WTC11 (cell line): ENCODE measurements around the gene FITM1. TPM values are rescaled to one million over a fixed set of nuclear protein-coding genes. Genes with fewer than 3 reads are reported as not detected.

ENCODE experiments used
- ATAC-seq: fragments of 200-7000 bp; cut with Tn5 transposase; 2 replicates; pipeline ENCODE4 v1.10.0; 2021; ENCODE audit warnings: mild to moderate bottlenecking, moderate library complexity
- CTCF ChIA-PET: fragments of 300-600 bp; sonication (Branson Sonifier 250); formaldehyde crosslinking; loops from one replicate; lab custom pipeline; 2021; ENCODE audit warnings: antibody characterized with exemption; lab: Charles Lee
- POLR2A ChIA-PET: fragments of 350-600 bp; sonication (Branson Sonifier 250); formaldehyde crosslinking; loops from one replicate; lab custom pipeline; 2021; ENCODE audit warnings: antibody characterized with exemption; lab: Charles Lee
- DNase-seq: peaks from one replicate; pipeline ENCODE4 v3.0.0; 2021; ENCODE audit warnings: low spot score
- H3K27ac Mint-ChIP-seq: 2 replicates; pipeline ENCODE4 v1.8.0; 2021; ENCODE audit warnings: mixed read lengths
- H3K27me3 Mint-ChIP-seq: 2 replicates; pipeline ENCODE4 v1.8.0; 2021; ENCODE audit warnings: low read depth, mild to moderate bottlenecking, moderate library complexity, mixed read lengths
- H3K36me3 Mint-ChIP-seq: 2 replicates; pipeline ENCODE4 v1.8.0; 2021; ENCODE audit warnings: mixed read lengths
- H3K4me1 Mint-ChIP-seq: 2 replicates; pipeline ENCODE4 v1.8.0; 2022; ENCODE audit warnings: mixed read lengths
- H3K4me3 Mint-ChIP-seq: 2 replicates; pipeline ENCODE4 v1.8.0; 2021; ENCODE audit warnings: mild to moderate bottlenecking, moderate library complexity, mixed read lengths
- H3K9me3 Mint-ChIP-seq: 2 replicates; pipeline ENCODE4 v1.8.0; 2021; ENCODE audit warnings: mixed read lengths
- KAT7 ChIP-seq: sonication (generic); formaldehyde crosslinking; IDR thresholded peaks from 2 replicates; pipeline ENCODE4 v1.8.1; 2023; ENCODE audit warnings: missing genetic modification reagents, mild to moderate bottlenecking, borderline replicate concordance
- SP1 ChIP-seq: sonication (generic); formaldehyde crosslinking; conservative IDR thresholded peaks from 2 replicates; pipeline ENCODE4 v1.8.1; 2022; ENCODE audit warnings: missing genetic modification reagents
- TP53 ChIP-seq: sonication (generic); formaldehyde crosslinking; IDR thresholded peaks from 2 replicates; pipeline ENCODE4 v1.8.1; 2023; ENCODE audit warnings: mild to moderate bottlenecking, missing genetic modification reagents
- total RNA-seq: library from RNA; stranded (reverse); gene quantifications from 3 replicates; pipeline ENCODE4 v1.2.3, GENCODE V29; 2021
- TF ChIP-seq, protein P1 (sequence below): sonication (generic); formaldehyde crosslinking; IDR thresholded peaks from 2 replicates; pipeline ENCODE4 v1.8.1; 2022; ENCODE audit warnings: mild to moderate bottlenecking, missing genetic modification reagents, moderate library complexity, borderline replicate concordance
- TF ChIP-seq, protein P2 (sequence below): sonication (generic); formaldehyde crosslinking; IDR thresholded peaks from 2 replicates; pipeline ENCODE4 v1.8.0; 2022; ENCODE audit warnings: mild to moderate bottlenecking, missing genetic modification reagents
- TF ChIP-seq, protein P3 (sequence below): sonication (generic); formaldehyde crosslinking; IDR thresholded peaks from 2 replicates; pipeline ENCODE4 v1.8.0; 2023; ENCODE audit warnings: missing genetic modification reagents
- TF ChIP-seq, protein P4 (sequence below): sonication (generic); formaldehyde crosslinking; IDR thresholded peaks from 2 replicates; pipeline ENCODE4 v1.8.0; 2022; ENCODE audit warnings: missing genetic modification reagents
- TF ChIP-seq, protein P5 (sequence below): sonication (generic); formaldehyde crosslinking; IDR thresholded peaks from 2 replicates; pipeline ENCODE4 v1.8.1; 2023; ENCODE audit warnings: mild to moderate bottlenecking, moderate library complexity, missing genetic modification reagents
- TF ChIP-seq, protein P6 (sequence below): fragments of 250-450 bp; sonication (Bioruptor Pico); IDR thresholded peaks from 2 replicates; pipeline ENCODE4 v1.9.0; 2021; ENCODE audit warnings: mild to moderate bottlenecking, borderline replicate concordance
- TF ChIP-seq, protein P7 (sequence below): sonication (generic); formaldehyde crosslinking; IDR thresholded peaks from 2 replicates; pipeline ENCODE4 v1.8.1; 2022; ENCODE audit warnings: mild to moderate bottlenecking, moderate library complexity, missing genetic modification reagents

The FITM1 gene
- total RNA-seq, 1 experiment from 2014 or later: not detected

- H3K27ac Mint-ChIP-seq: peak within 1 kb of the TSS; percentile 88
- peaks cover 33% of the 10 kb centered on the region for H3K4me1 Mint-ChIP-seq
- peak; percentile 92 for ATAC-seq
- CTCF ChIA-PET: interaction anchor here (0.8 to 4.3 kb wide), 15 partner anchors 9 to 296 kb away, joined by 3 to 31 read pairs (median 5); partner anchors contain the start of genes DCAF11, IRF9, NRL and PCK2
- H3K9me3 Mint-ChIP-seq: no peaks in the 10 kb centered on the region
- H3K4me3 Mint-ChIP-seq: peak within 1 kb of the TSS; percentile 86
- peaks cover 26% of the 10 kb centered on the region for H3K36me3 Mint-ChIP-seq
- no peaks in the 10 kb centered on the region; the same call in 1 of the 2 replicates for H3K27me3 Mint-ChIP-seq
- TF ChIP-seq SP1 (peak; percentile 83), KAT7 (no peak), TP53 (CRISPR knock-in tag) (peak; percentile 9; the same call in 1 of the 2 replicates)
- TF ChIP-seq, protein P1, sequence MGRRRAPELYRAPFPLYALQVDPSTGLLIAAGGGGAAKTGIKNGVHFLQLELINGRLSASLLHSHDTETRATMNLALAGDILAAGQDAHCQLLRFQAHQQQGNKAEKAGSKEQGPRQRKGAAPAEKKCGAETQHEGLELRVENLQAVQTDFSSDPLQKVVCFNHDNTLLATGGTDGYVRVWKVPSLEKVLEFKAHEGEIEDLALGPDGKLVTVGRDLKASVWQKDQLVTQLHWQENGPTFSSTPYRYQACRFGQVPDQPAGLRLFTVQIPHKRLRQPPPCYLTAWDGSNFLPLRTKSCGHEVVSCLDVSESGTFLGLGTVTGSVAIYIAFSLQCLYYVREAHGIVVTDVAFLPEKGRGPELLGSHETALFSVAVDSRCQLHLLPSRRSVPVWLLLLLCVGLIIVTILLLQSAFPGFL (CRISPR knock-in tag): 0 out of 2 replicates have a peak, but pooled peaks have one; percentile 6
- TF ChIP-seq, protein P2, sequence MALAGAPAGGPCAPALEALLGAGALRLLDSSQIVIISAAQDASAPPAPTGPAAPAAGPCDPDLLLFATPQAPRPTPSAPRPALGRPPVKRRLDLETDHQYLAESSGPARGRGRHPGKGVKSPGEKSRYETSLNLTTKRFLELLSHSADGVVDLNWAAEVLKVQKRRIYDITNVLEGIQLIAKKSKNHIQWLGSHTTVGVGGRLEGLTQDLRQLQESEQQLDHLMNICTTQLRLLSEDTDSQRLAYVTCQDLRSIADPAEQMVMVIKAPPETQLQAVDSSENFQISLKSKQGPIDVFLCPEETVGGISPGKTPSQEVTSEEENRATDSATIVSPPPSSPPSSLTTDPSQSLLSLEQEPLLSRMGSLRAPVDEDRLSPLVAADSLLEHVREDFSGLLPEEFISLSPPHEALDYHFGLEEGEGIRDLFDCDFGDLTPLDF (CRISPR knock-in tag): no peak
- TF ChIP-seq, protein P3, sequence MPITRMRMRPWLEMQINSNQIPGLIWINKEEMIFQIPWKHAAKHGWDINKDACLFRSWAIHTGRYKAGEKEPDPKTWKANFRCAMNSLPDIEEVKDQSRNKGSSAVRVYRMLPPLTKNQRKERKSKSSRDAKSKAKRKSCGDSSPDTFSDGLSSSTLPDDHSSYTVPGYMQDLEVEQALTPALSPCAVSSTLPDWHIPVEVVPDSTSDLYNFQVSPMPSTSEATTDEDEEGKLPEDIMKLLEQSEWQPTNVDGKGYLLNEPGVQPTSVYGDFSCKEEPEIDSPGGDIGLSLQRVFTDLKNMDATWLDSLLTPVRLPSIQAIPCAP (CRISPR knock-in tag): peak; percentile 65; the same call in 1 of the 2 replicates
- TF ChIP-seq, protein P4, sequence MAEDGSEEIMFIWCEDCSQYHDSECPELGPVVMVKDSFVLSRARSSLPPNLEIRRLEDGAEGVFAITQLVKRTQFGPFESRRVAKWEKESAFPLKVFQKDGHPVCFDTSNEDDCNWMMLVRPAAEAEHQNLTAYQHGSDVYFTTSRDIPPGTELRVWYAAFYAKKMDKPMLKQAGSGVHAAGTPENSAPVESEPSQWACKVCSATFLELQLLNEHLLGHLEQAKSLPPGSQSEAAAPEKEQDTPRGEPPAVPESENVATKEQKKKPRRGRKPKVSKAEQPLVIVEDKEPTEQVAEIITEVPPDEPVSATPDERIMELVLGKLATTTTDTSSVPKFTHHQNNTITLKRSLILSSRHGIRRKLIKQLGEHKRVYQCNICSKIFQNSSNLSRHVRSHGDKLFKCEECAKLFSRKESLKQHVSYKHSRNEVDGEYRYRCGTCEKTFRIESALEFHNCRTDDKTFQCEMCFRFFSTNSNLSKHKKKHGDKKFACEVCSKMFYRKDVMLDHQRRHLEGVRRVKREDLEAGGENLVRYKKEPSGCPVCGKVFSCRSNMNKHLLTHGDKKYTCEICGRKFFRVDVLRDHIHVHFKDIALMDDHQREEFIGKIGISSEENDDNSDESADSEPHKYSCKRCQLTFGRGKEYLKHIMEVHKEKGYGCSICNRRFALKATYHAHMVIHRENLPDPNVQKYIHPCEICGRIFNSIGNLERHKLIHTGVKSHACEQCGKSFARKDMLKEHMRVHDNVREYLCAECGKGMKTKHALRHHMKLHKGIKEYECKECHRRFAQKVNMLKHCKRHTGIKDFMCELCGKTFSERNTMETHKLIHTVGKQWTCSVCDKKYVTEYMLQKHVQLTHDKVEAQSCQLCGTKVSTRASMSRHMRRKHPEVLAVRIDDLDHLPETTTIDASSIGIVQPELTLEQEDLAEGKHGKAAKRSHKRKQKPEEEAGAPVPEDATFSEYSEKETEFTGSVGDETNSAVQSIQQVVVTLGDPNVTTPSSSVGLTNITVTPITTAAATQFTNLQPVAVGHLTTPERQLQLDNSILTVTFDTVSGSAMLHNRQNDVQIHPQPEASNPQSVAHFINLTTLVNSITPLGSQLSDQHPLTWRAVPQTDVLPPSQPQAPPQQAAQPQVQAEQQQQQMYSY (CRISPR knock-in tag): peak; percentile 60
- TF ChIP-seq, protein P5, sequence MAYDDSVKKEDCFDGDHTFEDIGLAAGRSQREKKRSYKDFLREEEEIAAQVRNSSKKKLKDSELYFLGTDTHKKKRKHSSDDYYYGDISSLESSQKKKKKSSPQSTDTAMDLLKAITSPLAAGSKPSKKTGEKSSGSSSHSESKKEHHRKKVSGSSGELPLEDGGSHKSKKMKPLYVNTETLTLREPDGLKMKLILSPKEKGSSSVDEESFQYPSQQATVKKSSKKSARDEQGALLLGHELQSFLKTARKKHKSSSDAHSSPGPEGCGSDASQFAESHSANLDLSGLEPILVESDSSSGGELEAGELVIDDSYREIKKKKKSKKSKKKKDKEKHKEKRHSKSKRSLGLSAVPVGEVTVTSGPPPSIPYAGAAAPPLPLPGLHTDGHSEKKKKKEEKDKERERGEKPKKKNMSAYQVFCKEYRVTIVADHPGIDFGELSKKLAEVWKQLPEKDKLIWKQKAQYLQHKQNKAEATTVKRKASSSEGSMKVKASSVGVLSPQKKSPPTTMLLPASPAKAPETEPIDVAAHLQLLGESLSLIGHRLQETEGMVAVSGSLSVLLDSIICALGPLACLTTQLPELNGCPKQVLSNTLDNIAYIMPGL (CRISPR knock-in tag): 0 out of 2 replicates have a peak, but pooled peaks have one; percentile 32
- TF ChIP-seq, protein P6, sequence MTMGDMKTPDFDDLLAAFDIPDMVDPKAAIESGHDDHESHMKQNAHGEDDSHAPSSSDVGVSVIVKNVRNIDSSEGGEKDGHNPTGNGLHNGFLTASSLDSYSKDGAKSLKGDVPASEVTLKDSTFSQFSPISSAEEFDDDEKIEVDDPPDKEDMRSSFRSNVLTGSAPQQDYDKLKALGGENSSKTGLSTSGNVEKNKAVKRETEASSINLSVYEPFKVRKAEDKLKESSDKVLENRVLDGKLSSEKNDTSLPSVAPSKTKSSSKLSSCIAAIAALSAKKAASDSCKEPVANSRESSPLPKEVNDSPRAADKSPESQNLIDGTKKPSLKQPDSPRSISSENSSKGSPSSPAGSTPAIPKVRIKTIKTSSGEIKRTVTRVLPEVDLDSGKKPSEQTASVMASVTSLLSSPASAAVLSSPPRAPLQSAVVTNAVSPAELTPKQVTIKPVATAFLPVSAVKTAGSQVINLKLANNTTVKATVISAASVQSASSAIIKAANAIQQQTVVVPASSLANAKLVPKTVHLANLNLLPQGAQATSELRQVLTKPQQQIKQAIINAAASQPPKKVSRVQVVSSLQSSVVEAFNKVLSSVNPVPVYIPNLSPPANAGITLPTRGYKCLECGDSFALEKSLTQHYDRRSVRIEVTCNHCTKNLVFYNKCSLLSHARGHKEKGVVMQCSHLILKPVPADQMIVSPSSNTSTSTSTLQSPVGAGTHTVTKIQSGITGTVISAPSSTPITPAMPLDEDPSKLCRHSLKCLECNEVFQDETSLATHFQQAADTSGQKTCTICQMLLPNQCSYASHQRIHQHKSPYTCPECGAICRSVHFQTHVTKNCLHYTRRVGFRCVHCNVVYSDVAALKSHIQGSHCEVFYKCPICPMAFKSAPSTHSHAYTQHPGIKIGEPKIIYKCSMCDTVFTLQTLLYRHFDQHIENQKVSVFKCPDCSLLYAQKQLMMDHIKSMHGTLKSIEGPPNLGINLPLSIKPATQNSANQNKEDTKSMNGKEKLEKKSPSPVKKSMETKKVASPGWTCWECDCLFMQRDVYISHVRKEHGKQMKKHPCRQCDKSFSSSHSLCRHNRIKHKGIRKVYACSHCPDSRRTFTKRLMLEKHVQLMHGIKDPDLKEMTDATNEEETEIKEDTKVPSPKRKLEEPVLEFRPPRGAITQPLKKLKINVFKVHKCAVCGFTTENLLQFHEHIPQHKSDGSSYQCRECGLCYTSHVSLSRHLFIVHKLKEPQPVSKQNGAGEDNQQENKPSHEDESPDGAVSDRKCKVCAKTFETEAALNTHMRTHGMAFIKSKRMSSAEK (CRISPR knock-in tag): no peak
- TF ChIP-seq, protein P7, sequence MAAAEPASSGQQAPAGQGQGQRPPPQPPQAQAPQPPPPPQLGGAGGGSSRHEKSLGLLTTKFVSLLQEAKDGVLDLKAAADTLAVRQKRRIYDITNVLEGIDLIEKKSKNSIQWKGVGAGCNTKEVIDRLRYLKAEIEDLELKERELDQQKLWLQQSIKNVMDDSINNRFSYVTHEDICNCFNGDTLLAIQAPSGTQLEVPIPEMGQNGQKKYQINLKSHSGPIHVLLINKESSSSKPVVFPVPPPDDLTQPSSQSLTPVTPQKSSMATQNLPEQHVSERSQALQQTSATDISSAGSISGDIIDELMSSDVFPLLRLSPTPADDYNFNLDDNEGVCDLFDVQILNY (CRISPR knock-in tag): 0 out of 2 replicates have a peak, but pooled peaks have one; percentile 17
- TF ChIP-seq, all 79 proteins: peak for 7
- peak; percentile 93 for DNase-seq
- POLR2A ChIA-PET: interaction anchor here (0.5 to 1.8 kb wide), 14 partner anchors 9 to 163 kb away, joined by 3 to 15 read pairs (median 3); partner anchors contain the start of genes DCAF11, DHRS1, NOP9 and NRL
These were observed 5.6 kb downstream of the FITM1 start, which contains the start of gene PSME1 for GRCh38 chr14:24135834-24136683. Gene PSME1, plus strand, starts transcription at chr14:24136194. Its CDS starts 69 bp downstream, at chr14:24136263.
